ENCODE measurements around the gene SLC16A6.
"Not testable (repeated sequence)": the region's sequence is repeated elsewhere in the genome, so short reads cannot be mapped to it uniquely, and the experiment has no call there.

DNA sequence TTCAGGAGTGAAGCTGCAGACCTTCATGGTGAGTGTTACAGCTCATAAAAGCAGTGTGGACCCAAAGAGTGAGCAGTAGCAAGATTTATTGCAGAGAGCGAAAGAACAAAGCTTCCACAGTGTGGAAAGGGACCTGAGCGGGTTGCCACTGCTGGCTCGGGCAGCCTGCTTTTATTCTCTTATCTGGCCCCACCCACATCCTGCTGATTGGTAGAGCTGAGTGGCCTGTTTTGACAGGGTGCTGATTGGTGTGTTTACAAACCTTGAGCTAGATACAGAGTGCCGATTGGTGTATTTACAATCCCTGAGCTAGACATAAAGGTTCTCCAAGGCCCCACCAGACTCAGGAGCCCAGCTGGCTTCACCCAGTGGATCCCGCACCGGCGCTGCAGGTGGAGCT is 17.6 kb upstream of the SLC16A6 start:
- not testable (repeated sequence) for TF ChIP-seq ZFX (IDR thresholded peaks at IDR 0.05); CTCF (conservative IDR thresholded peaks at IDR 0.05)

All from C4-2B (cell line).